Measurements from ENCODE around the gene CELF2.

- no peak for TF ChIP-seq CTCF (IDR thresholded peaks at IDR 0.05)
- no peak for TF ChIP-seq POLR2A (IDR thresholded peaks at IDR 0.05)
Measured at GRCh38 chr10:11237571-11237970, 219.9 kb downstream of the CELF2 start.

Data from body of pancreas (tissue), 4 donors.